Transverse colon (tissue), 4 donors: Measurements from ENCODE around the gene ENHO. TPM values are rescaled to one million over a fixed set of nuclear protein-coding genes. Genes with fewer than 3 reads are reported as not detected.

ENCODE experiments used
- DNase-seq: peaks from one replicate; pipeline ENCODE4 v3.0.0-alpha.2; 2019
- H3K27ac ChIP-seq, 4 donors: fragments of 200-600 bp; sonication (generic); 2 replicates each; pipeline ENCODE4 v1.5.1; 2016 to 2018; ENCODE audit warnings: inconsistent platforms in 4 of 4
- H3K27me3 ChIP-seq: fragments of 200-600 bp; sonication (generic); 2 replicates; pipeline ENCODE4 v1.5.1; 2017; ENCODE audit warnings: inconsistent platforms
- H3K36me3 ChIP-seq, 4 donors: fragments of 200-600 bp; sonication (generic); 2 replicates each; pipeline ENCODE4 v1.5.1; 2017 to 2019; ENCODE audit warnings: inconsistent platforms in 4 of 4
- H3K4me1 ChIP-seq, 4 donors: fragments of 200-600 bp; sonication (generic); 2 replicates each; pipeline ENCODE4 v1.5.1; 2017 to 2020; ENCODE audit warnings: inconsistent platforms in 4 of 4
- H3K4me3 ChIP-seq, 4 donors: fragments of 200-600 bp; sonication (generic); 1 replicate in 1 of 4; 2 replicates in 3 of 4; pipeline versions ENCODE4 v1.5.1 to v1.6.1; 2017 to 2019; ENCODE audit warnings: inconsistent platforms in 4 of 4
- H3K9me3 ChIP-seq, 2 donors: fragments of 200-600 bp; sonication (generic); 2 replicates each; pipeline ENCODE4 v1.5.1; 2017 to 2019; ENCODE audit warnings: inconsistent platforms in 2 of 2
- EP300 ChIP-seq: sonication (generic); formaldehyde crosslinking; IDR thresholded peaks from one replicate; pipeline ENCODE4 v1.6.1; 2017; ENCODE audit warnings: antibody characterized with exemption, low read depth
- POLR2A ChIP-seq: fragments of 450-650 bp; IDR thresholded peaks from one replicate; pipeline ENCODE4 v1.6.1; 2016; ENCODE audit warnings: antibody characterized with exemption, mild to moderate bottlenecking, moderate library complexity
- POLR2AphosphoS5 ChIP-seq, 3 donors: sonication (generic); formaldehyde crosslinking; IDR thresholded peaks; one replicate each; pipeline ENCODE4 v1.6.1; 2016; ENCODE audit warnings: antibody characterized with exemption in 3 of 3
- WGBS, 2 donors: methylation state at CpG; one replicate each; pipeline ENCODE4 v1.1.5; 2018; ENCODE audit warnings: low coverage in 1 of 2; 5-methylcytosine and 5-hydroxymethylcytosine counted together
- in situ Hi-C, 4 donors: fragments of 200-750 bp; cut with MboI; loops; one replicate each; pipeline versions ENCODE4 v1.15.0 to v1.15.1; 2017; ENCODE audit warnings: low sequenced_read_pairs in 3 of 4, low pct_ligation_motif_present in 1 of 4, low pct_unique_long_range_greater_than_20kb in 1 of 4
- intact Hi-C: fragments of 100-400 bp; cut with DNase I; formaldehyde crosslinking; loops from one replicate; pipeline ENCODE4 v1.15.1; 2023; ENCODE audit warnings: low total_unique reads
- total RNA-seq, 4 donors: library from RNA; depleted of rRNA; stranded (reverse); fragments of >200 nt; gene quantifications; one replicate each; pipeline ENCODE4 v1.1.0, GENCODE V29; 2016
- TF ChIP-seq, protein P1 (sequence below), 5 experiments: fragments of 200-600 bp in 3 of 5; fragments of 450-650 bp in 2 of 5; sonication (generic) in 3 of 5; IDR thresholded peaks; 1 replicate in 2 of 5; 2 replicates in 3 of 5; pipeline ENCODE4 v1.5.1; 2016 to 2017; ENCODE audit warnings: antibody characterized with exemption in 5 of 5, inconsistent platforms in 3 of 5, mild to moderate bottlenecking in 2 of 5, moderate library complexity in 1 of 5

ENHO gene
- total RNA-seq, 4 donors from 2014 or later, result 1.4 to 1.7 TPM; not detected in 2

DNA sequence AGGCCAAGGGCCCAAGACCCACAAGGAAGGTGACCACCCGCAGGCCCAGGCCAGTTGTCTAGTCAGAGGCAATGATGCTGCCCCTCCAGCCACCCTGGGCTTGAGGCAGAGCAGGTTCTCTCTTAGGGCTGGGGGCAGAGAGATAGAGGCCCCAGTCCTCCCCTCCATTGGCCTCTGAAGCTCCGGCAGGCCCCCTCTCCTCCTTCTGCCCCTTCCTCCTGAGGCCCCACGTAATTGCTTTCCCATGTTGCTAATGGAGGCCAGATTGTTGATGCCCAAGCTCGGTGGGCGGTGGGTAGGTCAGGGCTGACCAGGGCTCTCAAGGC, 26.6 kb upstream of the ENHO start:
- intact Hi-C loops, result loop anchor here (2.0 kb wide), 1 partner anchor 43 kb away; no protein-coding TSS in a partner anchor
- no peak overlapping the region for H3K27ac ChIP-seq
- WGBS, 2 donors, result 86% methylated on average over 5 of the region's 5 CpGs; no CpG with 5 or more reads in 1 of the 2 donors
- H3K27me3 ChIP-seq, result peaks cover 7% of the 10 kb centered on the region
- TF ChIP-seq POLR2A, result no peak
- TF ChIP-seq, protein P1, sequence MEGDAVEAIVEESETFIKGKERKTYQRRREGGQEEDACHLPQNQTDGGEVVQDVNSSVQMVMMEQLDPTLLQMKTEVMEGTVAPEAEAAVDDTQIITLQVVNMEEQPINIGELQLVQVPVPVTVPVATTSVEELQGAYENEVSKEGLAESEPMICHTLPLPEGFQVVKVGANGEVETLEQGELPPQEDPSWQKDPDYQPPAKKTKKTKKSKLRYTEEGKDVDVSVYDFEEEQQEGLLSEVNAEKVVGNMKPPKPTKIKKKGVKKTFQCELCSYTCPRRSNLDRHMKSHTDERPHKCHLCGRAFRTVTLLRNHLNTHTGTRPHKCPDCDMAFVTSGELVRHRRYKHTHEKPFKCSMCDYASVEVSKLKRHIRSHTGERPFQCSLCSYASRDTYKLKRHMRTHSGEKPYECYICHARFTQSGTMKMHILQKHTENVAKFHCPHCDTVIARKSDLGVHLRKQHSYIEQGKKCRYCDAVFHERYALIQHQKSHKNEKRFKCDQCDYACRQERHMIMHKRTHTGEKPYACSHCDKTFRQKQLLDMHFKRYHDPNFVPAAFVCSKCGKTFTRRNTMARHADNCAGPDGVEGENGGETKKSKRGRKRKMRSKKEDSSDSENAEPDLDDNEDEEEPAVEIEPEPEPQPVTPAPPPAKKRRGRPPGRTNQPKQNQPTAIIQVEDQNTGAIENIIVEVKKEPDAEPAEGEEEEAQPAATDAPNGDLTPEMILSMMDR (IDR thresholded peaks at IDR 0.05), result no peak
- no peak for TF ChIP-seq EP300
- no peak for TF ChIP-seq POLR2AphosphoS5 (IDR thresholded peaks at IDR 0.05)
- no peaks in the 10 kb centered on the region for H3K36me3 ChIP-seq
- H3K4me3 ChIP-seq, result no peak overlapping the region
- H3K9me3 ChIP-seq, result no peaks in the 10 kb centered on the region
- peaks cover 0 to 3% (median 0%) of the 10 kb centered on the region in 4 donors for H3K4me1 ChIP-seq
- DNase-seq, result no peak
- in situ Hi-C loops, result loop anchor here in 2 of 4 donors (10.0 kb wide), 2 partner anchors 45 to 55 kb away; no protein-coding TSS in a partner anchor

- DNase-seq, result peak; percentile 70
- H3K4me3 ChIP-seq, result no peak overlapping the region
- peaks cover 0 to 3% (median 0%) of the 10 kb centered on the region in 4 donors for H3K4me1 ChIP-seq
- 13 to 57% methylated on average over 2 to 13 of the region's 13 CpGs for WGBS, 2 donors
- intact Hi-C loops, result loop anchor here (2.0 kb wide), 1 partner anchor 45 kb away; no protein-coding TSS in a partner anchor
- H3K36me3 ChIP-seq, result no peaks in the 10 kb centered on the region
- in situ Hi-C loops, result loop anchor here in 2 of 4 donors (10.0 kb wide), 2 partner anchors 47 to 57 kb away; no protein-coding TSS in a partner anchor
- H3K27me3 ChIP-seq, result peaks cover 7% of the 10 kb centered on the region
- H3K9me3 ChIP-seq, result no peaks in the 10 kb centered on the region
- TF ChIP-seq POLR2A (no peak), POLR2AphosphoS5 (IDR thresholded peaks at IDR 0.05) (peak in 1 of 3 donors; percentile 15)
- TF ChIP-seq, protein P1 (IDR thresholded peaks at IDR 0.05), result peak; percentile 77 to 93 (median 83)
- no peak overlapping the region for H3K27ac ChIP-seq
Observed at GRCh38 chr9:34547960-34548611, 25.3 kb upstream of the ENHO start.

- peak; percentile 64 for DNase-seq
- Histone ChIP-seq H3K27ac (no peak overlapping the region), H3K36me3 (no peaks in the 10 kb centered on the region), H3K4me1 (peaks cover 0 to 3% (median 0%) of the 10 kb centered on the region in 4 donors), H3K9me3 (no peaks in the 10 kb centered on the region), H3K27me3 (peaks cover 7% of the 10 kb centered on the region), H3K4me3 (no peak overlapping the region)
- intact Hi-C loops, result no loop called here
- TF ChIP-seq POLR2A, result no peak
- TF ChIP-seq, protein P1 (IDR thresholded peaks at IDR 0.05), result peak; percentile 54 to 81 (median 69)
- WGBS, 2 donors, result 60% methylated on average over 16 of the region's 16 CpGs; no CpG with 5 or more reads in 1 of the 2 donors
- in situ Hi-C loops, result loop anchor here in 2 of 4 donors (10.0 kb wide), 2 partner anchors 48 to 58 kb away; no protein-coding TSS in a partner anchor
Observed at GRCh38 chr9:34546834-34547827, 24.3 kb upstream of the ENHO start.
